HepG2 (cell line): ENCODE data around the gene ZNF48. TPM values are rescaled to one million over a fixed set of nuclear protein-coding genes. Genes with fewer than 3 reads are reported as not detected.

Experiments
- FOXK1 ChIP-seq: sonication (generic); formaldehyde crosslinking; IDR thresholded peaks from 2 replicates; pipeline ENCODE4 v1.4.0; 2020; ENCODE audit warnings: low read depth, missing genetic modification reagents, borderline replicate concordance
- GFI1 ChIP-seq: sonication (generic); formaldehyde crosslinking; IDR thresholded peaks from 2 replicates; pipeline ENCODE4 v1.5.0; 2020; ENCODE audit warnings: missing genetic modification reagents, mild to moderate bottlenecking, borderline replicate concordance
- GTF2F1 ChIP-seq: fragments of 150-350 bp; IDR thresholded peaks from 2 replicates; pipeline ENCODE4 v1.6.1; 2014; ENCODE audit warnings: low read length
- HNRNPUL1 ChIP-seq: fragments of 200-400 bp; formaldehyde crosslinking; IDR thresholded peaks from 2 replicates; pipeline ENCODE4 v1.6.1; 2017; ENCODE audit warnings: low read depth, mild to moderate bottlenecking, low read length, moderate library complexity
- IRF2 ChIP-seq: IDR thresholded peaks from 2 replicates; pipeline ENCODE4 v1.6.1; 2018; ENCODE audit warnings: missing genetic modification reagents, missing compliant biosample characterization
- KAT8 ChIP-seq: IDR thresholded peaks from 2 replicates; pipeline ENCODE4 v1.6.1; 2016; ENCODE audit warnings: missing genetic modification reagents, missing compliant biosample characterization
- KDM6A ChIP-seq: IDR thresholded peaks from 2 replicates; pipeline ENCODE4 v1.6.1; 2016; ENCODE audit warnings: low read depth
- MTF2 ChIP-seq: sonication (generic); formaldehyde crosslinking; IDR thresholded peaks from 2 replicates; pipeline ENCODE4 v1.5.0; 2020; ENCODE audit warnings: missing genetic modification reagents, borderline replicate concordance
- NCOA2 ChIP-seq: sonication (generic); formaldehyde crosslinking; IDR thresholded peaks from 2 replicates; pipeline ENCODE4 v1.8.0; 2022; ENCODE audit warnings: inconsistent platforms
- NR1H2 ChIP-seq: sonication (generic); formaldehyde crosslinking; IDR thresholded peaks from 2 replicates; pipeline ENCODE4 v1.8.1; 2022; ENCODE audit warnings: low read depth, missing genetic modification reagents, borderline replicate concordance
- SAP130 ChIP-seq: IDR thresholded peaks from 2 replicates; pipeline ENCODE4 v1.6.1; 2016; ENCODE audit warnings: low read depth
- USF2 ChIP-seq, 2 experiments: sonication (generic) in 1 of 2; formaldehyde crosslinking in 1 of 2; IDR thresholded peaks; 2 replicates each; pipeline versions ENCODE4 v1.5.1 to v1.6.1; 2011 to 2020; ENCODE audit warnings: borderline replicate concordance in 1 of 2, low read depth in 1 of 2, low read length in 1 of 2, mild to moderate bottlenecking in 1 of 2, missing genetic modification reagents in 1 of 2, moderate library complexity in 1 of 2
- YEATS2 ChIP-seq: sonication (generic); formaldehyde crosslinking; IDR thresholded peaks from 2 replicates; pipeline ENCODE4 v1.4.0; 2020; ENCODE audit warnings: missing genetic modification reagents, borderline replicate concordance
- ZIK1 ChIP-seq: sonication (generic); formaldehyde crosslinking; IDR thresholded peaks from 2 replicates; pipeline ENCODE4 v1.5.0; 2020; ENCODE audit warnings: mild to moderate bottlenecking, low read depth, missing genetic modification reagents, borderline replicate concordance
- ZMYM2 ChIP-seq: sonication (generic); formaldehyde crosslinking; IDR thresholded peaks from 2 replicates; pipeline ENCODE4 v1.8.0; 2022; ENCODE audit warnings: mild to moderate bottlenecking, missing genetic modification reagents
- ZNF441 ChIP-seq: sonication (generic); formaldehyde crosslinking; IDR thresholded peaks from 2 replicates; pipeline ENCODE4 v1.7.0; 2021; ENCODE audit warnings: missing genetic modification reagents, borderline replicate concordance
- ZSCAN29 ChIP-seq: sonication (generic); formaldehyde crosslinking; conservative IDR thresholded peaks from 2 replicates; pipeline ENCODE4 v1.4.0; 2020; ENCODE audit warnings: mild to moderate bottlenecking, missing genetic modification reagents
- polyA plus RNA-seq, 8 experiments: library from polyadenylated mRNA; depleted of rRNA in 3 of 8; stranded (reverse) in 7 of 8; unstranded in 1 of 8; fragments of >200 nt; fragmentation: Illumina TruSeq in 4 of 8; extraction: Trizol in 4 of 8; gene quantifications; 2 replicates each; pipeline versions ENCODE4 v1.2.1 to v1.2.3, GENCODE V29; 2011 to 2016; ENCODE audit warnings: low read depth in 4 of 8, missing spikeins in 1 of 8, mixed read lengths in 1 of 8; ENCODE audit not compliant: insufficient read depth in 1 of 8
- total RNA-seq, 5 experiments: library from RNA; depleted of rRNA; stranded (reverse); fragments of >200 nt; fragmentation: Illumina TruSeq; extraction: Trizol; gene quantifications; 2 replicates each; pipeline ENCODE4 v1.2.3, GENCODE V29; 2016; ENCODE audit warnings: low read depth in 1 of 5
- TF ChIP-seq, protein P1 (sequence below), 2 experiments: fragments of 450-650 bp in 1 of 2; sonication (generic) in 1 of 2; formaldehyde crosslinking in 1 of 2; IDR thresholded peaks; 2 replicates each; pipeline versions ENCODE4 v1.6.1 to v1.8.0; 2016 to 2022; ENCODE audit warnings: antibody characterized with exemption in 1 of 2, mild to moderate bottlenecking in 1 of 2, missing genetic modification reagents in 1 of 2

ZNF48 gene
- total and polyA plus RNA-seq, 2 of the 13 experiments (the other 11 are each of a cell fraction or from before 2014, with no cell fraction given), result 9.9 to 12.3 TPM

GRCh38 chr16:30447512-30448226 is 52.4 kb downstream of the ZNF48 start (continued):
- TF ChIP-seq, protein P1, sequence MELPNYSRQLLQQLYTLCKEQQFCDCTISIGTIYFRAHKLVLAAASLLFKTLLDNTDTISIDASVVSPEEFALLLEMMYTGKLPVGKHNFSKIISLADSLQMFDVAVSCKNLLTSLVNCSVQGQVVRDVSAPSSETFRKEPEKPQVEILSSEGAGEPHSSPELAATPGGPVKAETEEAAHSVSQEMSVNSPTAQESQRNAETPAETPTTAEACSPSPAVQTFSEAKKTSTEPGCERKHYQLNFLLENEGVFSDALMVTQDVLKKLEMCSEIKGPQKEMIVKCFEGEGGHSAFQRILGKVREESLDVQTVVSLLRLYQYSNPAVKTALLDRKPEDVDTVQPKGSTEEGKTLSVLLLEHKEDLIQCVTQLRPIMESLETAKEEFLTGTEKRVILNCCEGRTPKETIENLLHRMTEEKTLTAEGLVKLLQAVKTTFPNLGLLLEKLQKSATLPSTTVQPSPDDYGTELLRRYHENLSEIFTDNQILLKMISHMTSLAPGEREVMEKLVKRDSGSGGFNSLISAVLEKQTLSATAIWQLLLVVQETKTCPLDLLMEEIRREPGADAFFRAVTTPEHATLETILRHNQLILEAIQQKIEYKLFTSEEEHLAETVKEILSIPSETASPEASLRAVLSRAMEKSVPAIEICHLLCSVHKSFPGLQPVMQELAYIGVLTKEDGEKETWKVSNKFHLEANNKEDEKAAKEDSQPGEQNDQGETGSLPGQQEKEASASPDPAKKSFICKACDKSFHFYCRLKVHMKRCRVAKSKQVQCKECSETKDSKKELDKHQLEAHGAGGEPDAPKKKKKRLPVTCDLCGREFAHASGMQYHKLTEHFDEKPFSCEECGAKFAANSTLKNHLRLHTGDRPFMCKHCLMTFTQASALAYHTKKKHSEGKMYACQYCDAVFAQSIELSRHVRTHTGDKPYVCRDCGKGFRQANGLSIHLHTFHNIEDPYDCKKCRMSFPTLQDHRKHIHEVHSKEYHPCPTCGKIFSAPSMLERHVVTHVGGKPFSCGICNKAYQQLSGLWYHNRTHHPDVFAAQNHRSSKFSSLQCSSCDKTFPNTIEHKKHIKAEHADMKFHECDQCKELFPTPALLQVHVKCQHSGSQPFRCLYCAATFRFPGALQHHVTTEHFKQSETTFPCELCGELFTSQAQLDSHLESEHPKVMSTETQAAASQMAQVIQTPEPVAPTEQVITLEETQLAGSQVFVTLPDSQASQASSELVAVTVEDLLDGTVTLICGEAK (IDR thresholded peaks at IDR 0.05), result no peak
- TF ChIP-seq, protein P1 (CRISPR knock-in tag; IDR thresholded peaks at IDR 0.05), result peak; percentile 76
- TF ChIP-seq KAT8 (CRISPR knock-in tag) (peak; percentile 77), NCOA2 (CRISPR knock-in tag) (peak; percentile 89), HNRNPUL1 (peak; percentile 93), GFI1 (peak; percentile 95), ZSCAN29 (CRISPR knock-in tag) (0 out of 2 replicates have a peak, but pooled peaks have one; percentile 30), YEATS2 (CRISPR knock-in tag) (peak; percentile 22; the same call in 1 of the 2 replicates), ZNF441 (CRISPR knock-in tag) (0 out of 2 replicates have a peak, but pooled peaks have one; percentile 60), IRF2 (CRISPR knock-in tag) (peak; percentile 91), ZMYM2 (CRISPR knock-in tag) (peak; percentile 98), KDM6A (CRISPR knock-in tag) (peak; percentile 93), MTF2 (CRISPR knock-in tag) (peak; percentile 66; the same call in 1 of the 2 replicates), FOXK1 (CRISPR knock-in tag) (peak; percentile 63), GTF2F1 (no peak), NR1H2 (CRISPR knock-in tag) (0 out of 2 replicates have a peak, but pooled peaks have one; percentile 14), ZIK1 (CRISPR knock-in tag) (no peak), SAP130 (CRISPR knock-in tag) (peak; percentile 90), USF2 (IDR thresholded peaks at IDR 0.05; ENCODE audit: low read depth, low read length) (peak; percentile 81), USF2 (CRISPR knock-in tag; IDR thresholded peaks at IDR 0.05; ENCODE audit: borderline replicate concordance) (peak; percentile 88; the same call in 1 of the 2 replicates)
